ENCODE results near the gene PTH2. TPM values are rescaled to one million over a fixed set of nuclear protein-coding genes. Genes with fewer than 3 reads are reported as not detected.

Gene PTH2
- total and polyA plus RNA-seq, 2 donors from 2014 or later: not detected

GRCh38 chr19:49436381-49437017 is 13.3 kb upstream of the PTH2 start:
- Histone ChIP-seq H3K36me3 (ENCODE audit: control insufficient read depth in 2 of 3, insufficient read depth in 3 of 3, low read length in 3 of 3) (no peaks in the 10 kb centered on the region), H3K27ac (ENCODE audit: low read depth in 2 of 2, low read length in 2 of 2) (no peak overlapping the region), H3K9me3 (ENCODE audit: control insufficient read depth in 2 of 3, insufficient read depth in 1 of 3, low read length in 3 of 3) (no peaks in the 10 kb centered on the region), H3K4me1 (ENCODE audit: control insufficient read depth in 2 of 3, insufficient read depth in 2 of 3, low read depth in 1 of 3, low read length in 3 of 3) (no peaks in the 10 kb centered on the region), H3K4me3 (ENCODE audit: low read length in 3 of 3) (no peak overlapping the region), H3K27me3 (ENCODE audit: control insufficient read depth, insufficient read depth, low read length) (peaks cover 64% of the 10 kb centered on the region), H3K9ac (ENCODE audit: low read length in 3 of 3) (no peak overlapping the region)
- DNase-seq: peak in 3 of 5 donors; percentile 47 to 79 (median 60)
- FAIRE-seq: no peak
- TF ChIP-seq CTCF (IDR thresholded peaks at IDR 0.05; ENCODE audit: borderline replicate concordance, extremely low read depth, insufficient read depth): no peak
- intact Hi-C loops (cut with DNase I): loop anchor here (10.0 kb wide), 1 partner anchor 212 kb away; no protein-coding TSS in a partner anchor

DNA sequence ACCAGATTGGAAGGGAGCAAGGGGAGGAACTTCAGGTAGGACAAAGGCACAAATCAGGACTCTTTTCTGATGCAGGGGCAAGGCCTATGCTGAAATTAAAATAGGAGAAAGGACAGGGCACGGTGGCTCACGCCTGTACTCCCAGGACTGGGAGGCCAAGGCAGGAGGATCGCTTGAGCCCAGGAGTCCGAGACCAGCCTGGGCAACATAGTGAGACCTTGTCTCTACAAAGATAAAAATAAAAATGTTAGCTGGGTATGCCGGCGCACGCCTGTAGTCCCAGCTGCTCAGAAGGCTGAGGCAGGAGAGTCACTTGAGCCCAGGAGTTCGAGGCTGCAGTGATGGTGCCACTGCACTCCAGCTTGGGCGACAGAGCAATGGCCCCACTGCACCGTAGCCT is 12.4 kb upstream of the PTH2 start:
- no peak for DNase-seq
- Histone ChIP-seq H3K9me3 (ENCODE audit: control insufficient read depth in 2 of 3, insufficient read depth in 1 of 3, low read length in 3 of 3) (no peaks in the 10 kb centered on the region), H3K27me3 (ENCODE audit: control insufficient read depth, insufficient read depth, low read length) (peaks cover 69% of the 10 kb centered on the region), H3K27ac (ENCODE audit: low read depth in 2 of 2, low read length in 2 of 2) (no peak overlapping the region), H3K4me3 (ENCODE audit: low read length in 3 of 3) (no peak overlapping the region), H3K9ac (ENCODE audit: low read length in 3 of 3) (no peak overlapping the region), H3K36me3 (ENCODE audit: control insufficient read depth in 2 of 3, insufficient read depth in 3 of 3, low read length in 3 of 3) (no peaks in the 10 kb centered on the region), H3K4me1 (ENCODE audit: control insufficient read depth in 2 of 3, insufficient read depth in 2 of 3, low read depth in 1 of 3, low read length in 3 of 3) (no peaks in the 10 kb centered on the region)
- intact Hi-C loops (cut with DNase I): loop anchor here (10.0 kb wide), 1 partner anchor 211 kb away; no protein-coding TSS in a partner anchor
- FAIRE-seq: no peak
- no peak for TF ChIP-seq CTCF (IDR thresholded peaks at IDR 0.05; ENCODE audit: borderline replicate concordance, extremely low read depth, insufficient read depth)

- no peak for FAIRE-seq
- Histone ChIP-seq H3K4me1 (ENCODE audit: control insufficient read depth in 2 of 3, insufficient read depth in 2 of 3, low read depth in 1 of 3, low read length in 3 of 3) (no peaks in the 10 kb centered on the region), H3K27me3 (ENCODE audit: control insufficient read depth, insufficient read depth, low read length) (peaks cover 67% of the 10 kb centered on the region), H3K4me3 (ENCODE audit: low read length in 3 of 3) (no peak overlapping the region), H3K9me3 (ENCODE audit: control insufficient read depth in 2 of 3, insufficient read depth in 1 of 3, low read length in 3 of 3) (no peaks in the 10 kb centered on the region), H3K36me3 (ENCODE audit: control insufficient read depth in 2 of 3, insufficient read depth in 3 of 3, low read length in 3 of 3) (no peaks in the 10 kb centered on the region), H3K27ac (ENCODE audit: low read depth in 2 of 2, low read length in 2 of 2) (no peak overlapping the region), H3K9ac (ENCODE audit: low read length in 3 of 3) (no peak overlapping the region)
- no peak for TF ChIP-seq CTCF (IDR thresholded peaks at IDR 0.05; ENCODE audit: borderline replicate concordance, extremely low read depth, insufficient read depth)
- peak in 1 of 5 donors; percentile 51 for DNase-seq
- intact Hi-C loops (cut with DNase I): loop anchor here (10.0 kb wide), 1 partner anchor 210 kb away; no protein-coding TSS in a partner anchor
Measured at GRCh38 chr19:49434907-49435583, 11.8 kb upstream of the PTH2 start.
